Dedifferentiated amniotic fluid mesenchymal stem cell (primary cell): Measurements from ENCODE around the gene PDGFRB.

Source experiments
- DNase-seq: peaks from one replicate; pipeline ENCODE4 v3.0.0-alpha.2; 2016; ENCODE audit errors: extremely low spot score

Gene PDGFRB

GRCh38 chr5:150181766-150182545, 26.3 kb upstream of the PDGFRB start:
- no peak for DNase-seq

DNA sequence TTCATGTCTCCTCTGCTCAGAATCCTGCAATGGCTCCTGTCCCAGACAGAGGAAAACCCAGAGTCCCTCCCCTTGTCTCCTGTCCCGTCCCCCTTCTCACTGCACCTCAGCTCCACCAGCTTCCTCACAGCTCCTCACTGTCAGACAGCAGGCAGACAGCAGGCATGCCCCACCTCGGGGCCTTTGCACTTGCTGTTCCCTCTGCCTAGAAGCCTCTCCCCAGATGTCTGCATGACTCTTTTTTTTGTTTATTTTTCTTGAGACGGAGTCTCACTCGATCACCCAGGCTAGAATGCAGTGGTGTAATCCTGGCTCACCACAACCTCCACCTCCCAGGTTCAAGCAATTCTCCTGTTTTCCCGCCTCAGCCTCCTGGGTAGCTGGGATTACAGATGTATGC, 25.4 kb upstream of the PDGFRB start:
- no peak for DNase-seq

DNA sequence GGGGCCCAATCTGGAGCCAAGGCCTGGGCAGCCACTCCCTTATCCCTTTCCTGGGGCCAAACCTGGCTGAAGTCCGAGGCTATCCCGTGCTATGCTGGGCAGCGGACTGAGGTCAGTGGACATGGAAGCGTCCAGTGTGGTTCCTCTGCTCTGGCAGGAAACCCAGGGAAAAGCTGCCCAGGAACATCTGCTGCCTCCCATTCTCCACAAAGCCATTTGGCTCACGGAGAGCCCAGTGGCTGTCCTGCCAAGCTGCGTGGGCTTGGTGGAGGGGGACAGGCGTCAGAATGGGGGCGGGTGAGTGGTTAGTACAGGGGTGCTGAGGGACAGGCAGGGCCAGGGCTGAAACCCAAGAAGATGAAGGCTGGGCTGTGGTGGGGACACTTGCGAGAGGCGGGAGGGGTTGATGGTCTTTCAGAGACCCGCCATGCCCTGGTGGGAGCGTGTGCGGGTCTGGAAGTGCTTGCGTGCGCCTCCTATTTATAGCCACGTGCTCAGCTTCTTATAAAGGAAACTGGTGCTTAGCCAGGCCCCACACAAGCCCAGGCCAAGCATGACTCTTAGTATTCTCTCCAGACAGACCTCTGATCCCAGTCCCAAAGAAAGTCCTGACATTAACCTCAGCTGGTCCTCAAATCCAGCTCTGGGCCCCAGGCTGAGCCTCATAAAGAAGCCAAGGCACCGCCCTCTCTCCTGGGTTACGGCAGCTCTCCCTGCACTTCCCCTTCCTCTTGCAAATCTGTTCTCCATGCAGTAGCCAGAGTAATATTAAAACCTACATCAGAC, 24.8 kb upstream of the PDGFRB start:
- no peak for DNase-seq

DNA sequence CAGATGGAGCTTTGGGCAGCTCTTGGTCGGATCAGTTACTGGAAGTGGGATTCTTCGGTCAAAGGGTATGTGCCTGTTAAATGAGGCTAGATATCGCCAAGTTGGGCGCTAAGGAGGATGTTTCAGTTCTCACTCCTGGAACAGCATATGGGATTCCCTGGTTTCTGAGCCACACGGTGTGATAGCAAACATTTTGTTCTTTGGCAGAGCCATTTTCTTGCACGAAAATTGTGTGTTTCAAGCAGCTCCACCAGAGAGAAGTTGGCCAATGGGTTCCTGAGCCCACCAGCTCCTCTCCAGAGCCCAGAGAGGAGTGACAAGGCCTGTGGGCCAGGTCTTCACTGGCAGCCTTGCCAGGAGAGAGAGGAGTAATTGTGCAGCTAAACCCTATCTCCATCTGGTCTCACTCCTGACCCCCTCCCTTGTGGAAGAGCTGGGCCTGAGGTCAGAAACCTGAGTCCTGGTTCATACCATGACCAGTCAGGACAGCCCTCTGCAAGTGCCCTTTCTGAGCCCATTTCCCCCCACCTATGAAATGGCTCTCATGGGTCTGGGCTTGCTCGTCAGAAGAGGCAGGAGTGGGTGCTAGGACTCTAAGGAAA, 23.5 kb upstream of the PDGFRB start:
- DNase-seq = no peak

- no peak for DNase-seq
Measured at GRCh38 chr5:150178262-150178661, 22.6 kb upstream of the PDGFRB start.

GRCh38 chr5:150177721-150178120, 22.1 kb upstream of the PDGFRB start:
- DNase-seq = no peak

DNA sequence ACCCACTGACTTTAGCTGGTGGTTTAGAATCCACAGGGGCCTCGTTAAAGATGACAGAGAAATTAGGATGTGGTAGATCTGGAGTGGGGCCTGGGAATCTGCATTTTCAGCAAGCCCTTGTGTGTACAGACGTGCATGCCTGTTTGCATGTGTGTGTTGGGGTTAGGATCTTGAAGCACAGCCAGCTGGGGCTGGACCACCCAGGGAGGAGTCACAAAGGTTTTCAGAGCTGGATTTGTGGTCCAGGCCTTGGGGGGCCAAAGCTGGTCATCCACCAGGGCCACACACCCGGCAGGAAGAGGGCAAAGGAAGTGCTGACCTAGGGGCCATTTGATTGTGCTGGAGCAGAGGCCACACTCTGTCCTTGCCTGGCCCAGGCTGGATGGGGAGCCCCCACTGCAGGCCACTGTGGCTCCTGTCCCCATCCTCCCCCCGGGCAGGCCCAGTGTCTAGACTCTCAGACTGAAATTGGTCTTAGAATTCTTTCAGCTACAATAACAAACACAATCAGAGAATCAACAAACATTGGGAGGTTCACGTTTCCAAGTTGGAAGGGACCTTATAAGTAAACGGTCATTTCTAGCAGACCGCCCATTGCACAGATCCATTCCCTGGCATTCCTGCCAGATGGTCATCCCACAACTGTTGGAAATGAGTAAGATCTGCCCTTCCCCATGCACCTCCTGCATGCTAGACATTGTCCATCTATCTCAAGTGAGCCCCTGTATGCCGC, 21.3 kb upstream of the PDGFRB start:
- DNase-seq = no peak

- DNase-seq = no peak
Measured at GRCh38 chr5:150175536-150175935, 19.9 kb upstream of the PDGFRB start.

DNA sequence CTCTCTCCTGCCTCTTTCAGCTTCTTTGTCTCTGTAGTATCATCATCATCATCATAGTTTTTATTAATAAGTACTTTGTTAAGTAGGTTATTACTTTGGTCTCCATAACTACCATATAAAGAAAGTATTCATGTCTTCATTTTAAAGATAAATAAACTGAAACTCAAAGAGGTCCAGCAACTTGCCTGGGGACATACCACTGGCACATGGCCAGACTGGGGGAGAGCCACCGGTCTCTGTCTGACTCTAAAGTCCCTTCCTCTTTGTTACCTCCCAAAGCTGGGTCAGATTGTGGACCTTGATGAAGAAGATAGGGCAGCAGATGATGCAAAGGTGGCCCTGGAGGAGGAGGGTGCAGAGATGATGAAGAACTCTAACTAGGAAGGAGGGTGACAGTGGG, 19.4 kb upstream of the PDGFRB start:
- no peak for DNase-seq

GRCh38 chr5:150174285-150174684, 18.6 kb upstream of the PDGFRB start:
- no peak for DNase-seq

DNA sequence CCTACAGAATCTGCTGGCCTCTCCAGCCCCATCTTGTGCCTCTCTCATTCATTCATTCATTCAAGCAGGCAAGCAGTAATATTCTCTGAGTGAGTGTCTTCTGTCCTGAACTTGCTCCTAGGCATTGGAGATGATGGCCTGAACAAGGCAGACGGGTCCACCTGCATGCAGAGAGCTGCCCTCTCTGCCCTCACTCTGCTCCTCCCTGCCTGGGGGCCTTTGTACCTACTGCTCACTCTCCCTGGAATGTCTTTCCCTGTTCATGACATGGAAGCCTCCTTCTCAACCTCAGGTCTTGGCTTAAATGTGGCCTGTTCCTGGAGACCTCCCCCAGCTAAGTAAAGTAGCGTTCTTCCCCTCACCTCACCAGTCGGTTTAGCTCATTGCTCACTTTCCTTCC, 17.5 kb upstream of the PDGFRB start:
- DNase-seq = no peak

- DNase-seq = no peak
Measured at GRCh38 chr5:150172556-150172955, 16.9 kb upstream of the PDGFRB start.

- peak; percentile 38 for DNase-seq
Measured at GRCh38 chr5:150172145-150172544, 16.5 kb upstream of the PDGFRB start.

GRCh38 chr5:150168864-150169263, 13.2 kb upstream of the PDGFRB start:
- DNase-seq = no peak

DNA sequence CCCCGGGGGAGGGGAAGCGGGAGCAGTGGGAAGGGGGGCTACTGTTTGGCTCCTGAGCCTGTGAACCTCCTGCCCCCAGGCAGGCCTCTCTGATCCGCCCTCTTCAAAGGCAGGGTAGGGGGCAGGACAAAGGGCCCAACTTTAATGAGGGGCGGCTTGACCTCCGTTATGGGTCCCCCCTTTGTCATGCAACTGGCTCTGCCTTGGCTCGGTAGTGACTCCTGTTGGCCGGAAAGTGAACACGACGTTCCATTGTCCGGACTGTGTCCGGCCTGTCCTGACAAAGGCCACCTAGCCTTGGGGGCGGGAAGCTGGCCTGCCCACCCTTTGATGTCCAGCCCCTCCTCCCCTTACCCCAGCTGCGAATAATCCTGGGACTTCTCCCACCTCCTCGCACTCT, 12.3 kb upstream of the PDGFRB start:
- DNase-seq = no peak

DNA sequence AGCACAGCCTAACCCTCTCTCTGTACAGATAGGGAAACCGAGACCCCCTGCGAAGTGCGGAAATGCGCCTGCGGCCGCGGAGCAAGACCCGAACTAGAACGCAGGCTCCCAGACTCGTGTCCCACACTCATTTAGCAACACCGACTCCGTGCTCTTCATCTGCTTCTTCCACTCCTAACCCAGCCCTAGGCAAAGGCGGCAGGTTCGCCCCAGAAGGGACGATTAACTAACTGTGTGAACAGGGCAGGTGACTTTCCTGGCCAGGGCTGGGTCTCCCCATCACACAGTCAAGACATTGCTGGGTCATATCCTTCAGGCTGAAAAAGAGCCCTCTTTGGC, 11.8 kb upstream of the PDGFRB start:
- no peak for DNase-seq

DNA sequence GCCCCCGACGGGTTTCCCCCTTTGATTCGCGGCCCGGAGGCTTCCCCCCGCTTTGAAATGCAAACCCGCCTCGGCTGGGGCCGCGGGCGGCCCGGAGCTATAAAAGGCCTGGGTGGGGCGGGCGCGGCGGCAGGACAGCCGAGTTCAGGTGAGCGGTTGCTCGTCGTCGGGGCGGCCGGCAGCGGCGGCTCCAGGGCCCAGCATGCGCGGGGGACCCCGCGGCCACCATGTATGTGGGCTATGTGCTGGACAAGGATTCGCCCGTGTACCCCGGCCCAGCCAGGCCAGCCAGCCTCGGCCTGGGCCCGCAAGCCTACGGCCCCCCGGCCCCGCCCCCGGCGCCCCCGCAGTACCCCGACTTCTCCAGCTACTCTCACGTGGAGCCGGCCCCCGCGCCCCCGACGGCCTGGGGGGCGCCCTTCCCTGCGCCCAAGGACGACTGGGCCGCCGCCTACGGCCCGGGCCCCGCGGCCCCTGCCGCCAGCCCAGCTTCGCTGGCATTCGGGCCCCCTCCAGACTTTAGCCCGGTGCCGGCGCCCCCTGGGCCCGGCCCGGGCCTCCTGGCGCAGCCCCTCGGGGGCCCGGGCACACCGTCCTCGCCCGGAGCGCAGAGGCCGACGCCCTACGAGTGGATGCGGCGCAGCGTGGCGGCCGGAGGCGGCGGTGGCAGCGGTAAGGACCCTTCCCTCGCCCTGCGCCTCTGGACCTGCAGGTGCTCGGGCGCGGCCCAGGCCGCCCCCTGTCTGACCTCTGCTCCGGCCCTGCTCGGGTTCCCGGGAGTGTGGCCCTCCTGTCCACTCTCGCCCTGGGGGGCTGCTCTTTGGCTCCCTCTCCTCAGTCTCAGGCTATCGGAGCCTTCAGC, 11.2 kb upstream of the PDGFRB start, which contains the start of gene CDX1:
TSS of gene CDX1 (plus strand) at position 129 of the 862 bp plus-strand sequence. CDS start at position 228, 99 bp downstream.
- no peak for DNase-seq

DNA sequence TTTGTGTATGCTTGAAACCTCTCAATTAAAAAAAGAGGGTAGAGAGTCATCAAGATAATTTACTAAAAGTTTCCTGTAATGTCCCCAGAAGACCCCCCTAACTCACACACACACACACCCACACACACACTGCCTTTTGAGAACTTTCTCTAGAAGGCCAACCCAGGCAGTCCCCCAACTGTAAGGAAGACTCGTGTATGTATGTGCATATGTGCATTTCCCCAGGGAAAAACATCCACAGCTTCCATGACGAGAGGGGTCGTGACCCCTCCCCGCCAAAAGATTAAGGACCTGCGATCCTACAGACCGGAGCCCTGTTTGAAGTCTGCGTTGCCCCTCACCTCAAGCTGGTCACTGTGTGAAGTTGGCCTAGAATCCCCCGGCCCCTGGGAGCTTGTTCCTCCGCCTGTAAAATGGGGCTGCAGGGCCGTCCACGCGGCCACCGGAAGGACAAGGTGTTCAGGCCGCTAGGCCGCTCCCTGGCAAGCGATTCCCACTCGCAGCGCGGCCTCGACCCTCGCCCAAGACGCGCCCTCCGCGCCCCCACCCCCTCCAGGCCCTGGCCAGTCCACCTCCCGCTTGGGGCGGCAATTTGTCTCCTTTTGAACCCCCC, 10.5 kb upstream of the PDGFRB start:
- DNase-seq = no peak

- no peak for DNase-seq
Measured at GRCh38 chr5:150164211-150164980, 8.8 kb upstream of the PDGFRB start.

DNA sequence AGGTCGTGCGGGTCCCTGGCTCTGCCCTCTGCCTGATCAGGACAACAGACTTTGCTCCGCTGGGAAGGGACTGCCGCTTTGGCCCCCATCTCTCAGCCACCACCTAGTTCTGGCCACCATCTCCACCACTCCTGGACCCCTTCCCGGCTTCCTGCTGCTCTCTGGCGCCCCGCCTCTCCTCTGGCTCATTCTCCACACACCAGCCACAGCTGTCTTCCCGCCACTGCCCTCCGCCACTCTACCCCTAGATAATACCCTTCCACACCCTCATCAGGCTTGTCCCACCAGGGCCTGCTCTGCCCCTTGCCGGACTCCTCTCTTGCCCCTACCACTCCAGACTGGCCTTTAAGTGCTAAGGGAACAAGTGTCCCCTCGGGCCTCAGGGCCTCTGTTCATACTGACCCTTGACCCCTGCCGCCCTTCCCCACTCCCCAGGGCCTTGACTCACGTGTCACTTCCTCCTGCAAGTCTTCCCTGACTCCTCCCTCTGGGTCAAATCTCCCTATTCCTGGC, 8.0 kb upstream of the PDGFRB start:
- no peak for DNase-seq
